ENCODE measurements around the gene BCKDK. TPM values are rescaled to one million over a fixed set of nuclear protein-coding genes. Genes with fewer than 3 reads are reported as not detected.
"Not testable (repeated sequence)": the region's sequence is repeated elsewhere in the genome, so short reads cannot be mapped to it uniquely, and the experiment has no call there.

BCKDK gene
- total RNA-seq, 1 donor from 2014 or later, result 50.9 TPM

GRCh38 chr16:31149332-31149731, 41.1 kb downstream of the BCKDK start:
- Histone ChIP-seq H3K27me3 (ENCODE audit: control insufficient read depth, insufficient read depth, low read length) (peaks cover 28% of the 10 kb centered on the region), H3K36me3 (ENCODE audit: control insufficient read depth, insufficient read depth, low read length) (no peaks in the 10 kb centered on the region), H3K4me3 (ENCODE audit: low read depth, low read length) (no peak overlapping the region)
- no peak for TF ChIP-seq CTCF (IDR thresholded peaks at IDR 0.05; ENCODE audit: insufficient read depth, low read length, poor library complexity, severe bottlenecking)
- no peak for DNase-seq (ENCODE audit: low read depth)

GRCh38 chr16:31149894-31150890, 42.0 kb downstream of the BCKDK start, which contains the start of gene PRSS36:
TSS of gene PRSS36 (minus strand) at chr16:31150066. CDS start at chr16:31150035, 31 bp downstream.
- no peak for TF ChIP-seq CTCF (IDR thresholded peaks at IDR 0.05; ENCODE audit: insufficient read depth, low read length, poor library complexity, severe bottlenecking)

GRCh38 chr16:31150976-31151375, 42.8 kb downstream of the BCKDK start:
- not testable (repeated sequence) for DNase-seq (ENCODE audit: low read depth); H3K36me3 ChIP-seq (ENCODE audit: control insufficient read depth, insufficient read depth, low read length); H3K4me3 ChIP-seq (ENCODE audit: low read depth, low read length)
- H3K27me3 ChIP-seq (ENCODE audit: control insufficient read depth, insufficient read depth, low read length), result peaks cover 27% of the 10 kb centered on the region

More at GRCh38 chr16:31149894-31150890, 42.0 kb downstream of the BCKDK start, which contains the start of gene PRSS36:
- no peak within 1 kb of the TSS for H3K4me3 ChIP-seq (ENCODE audit: low read depth, low read length)
- H3K36me3 ChIP-seq (ENCODE audit: control insufficient read depth, insufficient read depth, low read length), result no peaks in the 10 kb centered on the region
- no peak for DNase-seq (ENCODE audit: low read depth)
- peaks cover 28% of the 10 kb centered on the region for H3K27me3 ChIP-seq (ENCODE audit: control insufficient read depth, insufficient read depth, low read length)

- TF ChIP-seq CTCF (IDR thresholded peaks at IDR 0.05; ENCODE audit: insufficient read depth, low read length, poor library complexity, severe bottlenecking), result no peak
- Histone ChIP-seq H3K27me3 (ENCODE audit: control insufficient read depth, insufficient read depth, low read length) (peaks cover 5% of the 10 kb centered on the region), H3K36me3 (ENCODE audit: control insufficient read depth, insufficient read depth, low read length) (no peaks in the 10 kb centered on the region), H3K4me3 (ENCODE audit: low read depth, low read length) (no peak overlapping the region)
- no peak for DNase-seq (ENCODE audit: low read depth)
Observed at GRCh38 chr16:31157136-31157535, 49.0 kb downstream of the BCKDK start.

Other genes with a start within 250 kb of the BCKDK start
- 43.1 and 46.3 TPM in 2 replicates for gene BCL7C, start 214.3 kb upstream of the BCKDK start, total RNA-seq
- gene CTF1, start 211.8 kb upstream of the BCKDK start, total RNA-seq, result 1.4 and 2.1 TPM in 2 replicates
- 36.4 and 37.9 TPM in 2 replicates for gene FBXL19, start 184.8 kb upstream of the BCKDK start, total RNA-seq
- 35.3 and 37.9 TPM in 2 replicates for gene ORAI3, start 159.3 kb upstream of the BCKDK start, total RNA-seq
- 7.2 TPM in 2 replicates for gene SETD1A, start 150.6 kb upstream of the BCKDK start, total RNA-seq
- gene HSD3B7, start 123.2 kb upstream of the BCKDK start, total RNA-seq, result 11.5 and 13.8 TPM in 2 replicates
- 0.07 and 0.29 TPM in 2 replicates for gene STX1B, start 97.7 kb upstream of the BCKDK start, total RNA-seq
- 26.3 and 28.0 TPM in 2 replicates for gene STX4, start 74.8 kb upstream of the BCKDK start, total RNA-seq
- gene ZNF668, start 34.1 kb upstream of the BCKDK start, total RNA-seq, result 23.1 and 27.8 TPM in 2 replicates
- gene ZNF646, start 34.0 kb upstream of the BCKDK start, total RNA-seq, result 17.8 and 19.0 TPM in 2 replicates
- 1.6 and 2.1 TPM in 2 replicates for gene PRSS53, start 19.4 kb upstream of the BCKDK start, total RNA-seq
- gene VKORC1, start 13.6 kb upstream of the BCKDK start, total RNA-seq, result 123 and 139 TPM in 2 replicates
- gene KAT8, start 9.3 kb downstream of the BCKDK start, total RNA-seq, result 48.7 and 54.9 TPM in 2 replicates
- 146 and 169 TPM in 2 replicates for gene PRSS8, start 27.3 kb downstream of the BCKDK start, total RNA-seq
- gene PRSS36, start 41.7 kb downstream of the BCKDK start, total RNA-seq, result 0.55 and 1.5 TPM in 2 replicates
- 71.9 and 83.1 TPM in 2 replicates for gene FUS, start 71.8 kb downstream of the BCKDK start, total RNA-seq
- 38.5 and 38.6 TPM in 2 replicates for gene PYCARD, start 94.4 kb downstream of the BCKDK start, total RNA-seq
- gene TRIM72, start 105.7 kb downstream of the BCKDK start, total RNA-seq, result not detected in 2 replicates
- gene PYDC1, start 108.7 kb downstream of the BCKDK start, total RNA-seq, result not detected in 2 replicates
- gene ITGAM, start 151.6 kb downstream of the BCKDK start, total RNA-seq, result 0.21 and 0.82 TPM in 2 replicates
- gene ITGAX, start 246.8 kb downstream of the BCKDK start, total RNA-seq, result 0.04 and 0.14 TPM in 2 replicates

All from kidney epithelial cell (primary cell).